HG02642 (cell line): ENCODE results near the gene ALS2.
A peak's percentile ranks its signal among the peaks of the same experiment; 100 is the strongest.
"Not testable (repeated sequence)": the region's sequence is repeated elsewhere in the genome, so short reads cannot be mapped to it uniquely, and the experiment has no call there.

ENCODE experiments used
- ATAC-seq: cut with Tn5 transposase; IDR thresholded peaks from one replicate; pipeline ENCODE4 v1.9.1; 2021; ENCODE audit warnings: mild to moderate bottlenecking; ENCODE audit not compliant: unreplicated experiment, poor library complexity

ALS2 gene

DNA sequence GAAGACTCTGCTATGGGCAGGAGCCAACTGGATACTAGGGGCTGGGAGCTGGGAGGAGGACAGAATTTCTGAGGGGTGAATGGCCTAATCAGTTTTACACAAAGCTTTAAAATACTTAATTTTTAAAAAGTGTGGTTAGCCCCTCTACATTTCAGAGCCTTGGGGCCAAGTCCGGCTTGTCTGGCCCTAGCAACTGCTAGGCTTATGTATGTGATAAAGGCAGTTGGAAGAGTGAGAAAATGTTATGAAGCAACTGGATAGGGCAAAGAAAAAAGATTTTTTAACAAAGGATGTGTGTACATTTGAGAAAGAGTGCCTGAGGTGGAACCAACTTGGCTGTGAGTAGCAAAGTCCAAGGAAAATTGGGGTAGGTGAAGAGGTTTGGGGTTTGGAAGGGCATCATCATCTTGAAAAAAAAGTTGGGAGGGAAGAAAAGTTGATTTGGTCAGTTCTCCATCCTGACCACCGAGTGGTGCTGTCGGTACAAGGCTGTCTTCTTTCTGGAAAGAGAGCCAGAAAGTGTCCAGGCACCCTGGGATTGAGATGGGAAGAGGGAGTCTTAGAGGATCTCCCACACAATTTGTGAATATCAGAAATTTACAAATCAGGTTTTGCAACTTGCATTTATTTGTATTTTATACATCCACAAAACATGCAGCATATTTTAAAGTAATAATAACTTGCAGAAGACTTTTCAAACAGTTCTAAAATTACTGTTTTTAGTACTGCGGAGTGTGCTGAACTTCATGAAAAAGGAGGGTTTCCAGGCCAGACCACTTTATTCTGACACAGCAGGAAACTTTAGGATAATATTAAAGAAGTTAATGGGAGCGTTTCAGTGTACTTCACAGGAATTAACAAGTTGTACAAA lies 15.1 kb upstream of the ALS2 start:
- no peak for ATAC-seq

DNA sequence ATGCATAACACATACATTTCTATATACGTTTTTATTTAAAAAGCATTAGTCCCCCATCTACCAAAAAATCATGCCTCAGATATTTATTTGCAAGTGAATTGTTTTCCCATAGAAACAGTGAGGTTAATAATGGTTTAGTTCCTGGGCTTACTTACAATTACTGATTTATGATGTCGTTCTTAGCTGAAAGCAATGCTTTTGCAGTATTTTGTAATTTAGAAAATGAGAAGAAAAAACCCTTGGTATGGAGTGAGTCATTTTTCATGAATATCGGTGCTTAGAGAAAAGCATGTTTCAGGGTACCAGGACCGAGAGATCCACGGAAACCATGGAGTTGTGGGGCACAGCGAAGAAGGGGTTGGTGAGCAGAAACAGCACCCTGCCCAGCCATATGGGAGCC lies 13.6 kb upstream of the ALS2 start:
- ATAC-seq: no peak

DNA sequence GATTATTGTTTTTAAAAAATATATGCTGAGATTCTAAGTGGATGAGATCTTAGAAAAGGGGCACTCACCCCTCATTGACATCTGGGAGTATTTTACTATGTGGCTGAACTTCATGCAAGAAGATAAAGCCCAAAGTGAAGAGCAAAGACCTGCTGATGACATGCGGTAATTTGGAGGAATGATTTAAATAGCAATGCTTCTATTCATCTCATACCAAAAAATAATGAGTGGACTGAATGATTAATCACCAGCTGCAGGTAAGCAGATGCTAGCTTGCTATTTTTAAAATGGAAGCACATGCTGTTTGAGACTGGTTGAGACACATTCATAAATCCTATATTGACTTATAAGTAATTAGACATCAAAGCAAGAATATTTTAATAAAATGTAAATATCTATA lies 12.9 kb upstream of the ALS2 start:
- no peak for ATAC-seq

DNA sequence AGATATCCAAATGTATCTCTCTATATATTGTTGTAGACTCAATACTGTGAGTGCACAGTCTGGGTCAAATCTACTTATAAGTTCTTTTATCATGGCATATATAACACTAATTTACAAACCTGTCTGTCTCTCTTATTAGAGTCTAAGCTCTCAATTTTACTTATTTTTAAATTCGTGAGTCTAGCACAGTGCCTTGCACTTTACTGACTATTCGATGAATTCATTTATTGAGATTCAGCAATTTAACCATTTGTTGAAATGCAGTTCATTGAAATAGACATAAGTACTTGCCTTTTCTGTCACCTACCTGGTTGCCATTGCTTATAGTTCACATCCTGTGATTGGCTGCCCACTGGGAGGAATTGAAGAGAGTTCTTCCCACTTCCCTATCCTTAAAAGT lies 10.3 kb upstream of the ALS2 start:
- no peak for ATAC-seq

DNA sequence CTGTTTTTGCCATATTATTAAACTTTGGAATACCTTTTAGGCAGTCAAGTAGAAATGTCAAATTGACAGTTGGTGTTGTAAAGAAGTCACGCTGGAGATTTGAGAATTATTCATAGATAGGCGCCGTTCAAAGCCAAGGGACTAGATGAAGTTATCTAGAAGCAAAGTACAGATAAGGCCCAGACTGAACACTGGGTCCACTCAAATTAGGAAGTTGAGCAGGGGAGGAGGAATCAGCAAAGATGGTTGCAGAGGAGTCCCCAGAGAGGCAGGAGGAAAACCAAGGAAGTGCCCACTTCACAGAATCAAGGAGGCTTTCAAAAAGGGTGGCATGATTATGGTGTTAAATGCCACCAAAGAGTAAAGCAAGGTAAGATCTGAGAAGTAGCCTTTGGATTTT lies 9.6 kb upstream of the ALS2 start:
- ATAC-seq: no peak

DNA sequence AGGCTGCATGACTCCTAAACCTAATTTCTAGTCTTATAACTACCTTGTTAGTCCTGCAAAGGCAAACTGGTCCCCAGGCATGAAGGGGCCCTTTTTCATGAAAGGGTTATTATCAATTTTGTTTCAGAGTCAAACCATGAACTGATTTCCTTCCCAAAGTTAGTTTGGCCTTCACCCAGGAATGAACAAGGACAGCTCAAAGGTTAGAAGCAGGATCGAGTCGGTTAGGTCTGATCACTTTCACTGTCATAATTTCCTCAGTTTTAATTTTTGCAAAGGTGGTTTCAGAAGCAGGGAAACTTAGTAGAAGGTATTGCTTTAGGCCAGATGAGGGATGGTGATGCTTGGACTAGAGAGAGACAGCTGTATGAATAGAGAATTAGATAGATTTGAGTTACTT lies 8.7 kb upstream of the ALS2 start:
- ATAC-seq: no peak

DNA sequence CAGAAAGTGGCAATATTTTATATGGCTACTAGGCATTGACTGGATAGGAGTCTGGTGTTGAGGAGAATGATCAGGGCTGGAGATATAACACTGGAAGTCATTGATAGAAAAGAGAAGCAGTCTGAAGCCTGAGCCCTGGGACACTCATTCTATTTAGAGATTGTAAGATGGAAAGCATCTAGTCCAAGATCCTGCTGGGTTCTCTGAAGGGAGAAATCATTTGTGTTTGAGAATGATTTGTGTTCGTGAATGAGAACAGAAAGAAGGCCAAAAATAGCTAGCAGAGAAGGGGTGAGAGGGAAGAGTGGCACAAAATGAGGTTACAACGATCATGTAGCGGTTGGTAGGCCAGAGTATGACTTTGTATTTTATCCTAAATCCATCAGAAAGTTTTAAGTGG lies 7.6 kb upstream of the ALS2 start:
- ATAC-seq: no peak

DNA sequence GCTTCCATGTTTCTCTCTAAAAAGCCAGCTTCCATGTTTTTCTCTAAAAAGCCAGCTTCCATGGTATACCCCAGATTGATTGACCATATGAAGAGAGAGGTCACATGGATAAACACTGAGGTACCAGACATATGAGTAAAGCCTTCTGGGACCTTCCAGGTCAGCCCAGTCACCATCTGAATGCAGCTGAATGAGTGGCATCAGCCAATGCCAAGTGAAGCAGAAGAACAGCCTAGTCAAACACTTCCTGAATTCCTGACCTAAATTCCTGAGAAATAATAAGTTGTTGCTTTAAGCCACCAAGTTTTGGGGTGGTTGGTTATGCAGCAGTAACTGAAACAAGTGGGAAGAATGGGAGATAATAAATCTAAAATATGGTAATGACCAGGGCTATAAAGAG lies 5.7 kb upstream of the ALS2 start:
- ATAC-seq: no peak

DNA sequence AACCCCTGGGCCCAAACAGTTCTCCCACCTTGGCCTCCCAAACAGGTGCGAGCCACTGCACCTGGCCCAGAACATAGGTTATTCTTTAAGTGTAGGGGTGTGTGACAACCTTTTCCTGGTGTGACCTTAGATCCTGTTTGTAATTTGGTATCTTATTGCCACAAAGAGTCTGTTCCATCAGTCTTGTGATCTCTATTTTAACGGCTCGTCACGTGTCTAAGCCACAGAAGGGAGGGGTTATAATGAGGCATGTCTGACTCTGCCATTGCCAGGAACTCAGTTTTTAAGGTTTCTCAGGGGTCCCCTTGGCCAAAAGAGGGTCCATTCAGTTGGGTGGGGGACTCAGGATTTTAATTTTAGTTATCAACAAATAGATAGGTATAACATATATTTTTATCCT lies 4.4 kb upstream of the ALS2 start:
- no peak for ATAC-seq

DNA sequence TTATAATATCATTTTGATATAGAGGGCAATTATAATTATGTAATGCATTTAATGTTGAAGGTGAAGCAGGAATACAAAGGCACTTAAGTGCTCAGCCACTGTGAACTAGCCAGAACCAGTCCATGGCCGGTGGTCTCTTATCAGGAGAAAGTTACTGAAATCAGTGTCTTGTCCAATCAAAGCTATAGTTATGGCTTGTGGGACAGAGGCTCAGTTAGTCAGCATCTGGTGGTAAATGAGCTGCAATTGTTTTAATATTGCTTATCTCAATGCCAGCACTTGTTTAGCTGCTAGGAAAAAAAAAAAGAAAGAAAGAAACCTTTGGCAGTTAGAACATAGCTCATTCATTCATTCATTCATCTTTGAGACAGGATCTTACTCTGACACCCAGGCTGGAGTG lies 3.8 kb upstream of the ALS2 start:
- no peak for ATAC-seq

DNA sequence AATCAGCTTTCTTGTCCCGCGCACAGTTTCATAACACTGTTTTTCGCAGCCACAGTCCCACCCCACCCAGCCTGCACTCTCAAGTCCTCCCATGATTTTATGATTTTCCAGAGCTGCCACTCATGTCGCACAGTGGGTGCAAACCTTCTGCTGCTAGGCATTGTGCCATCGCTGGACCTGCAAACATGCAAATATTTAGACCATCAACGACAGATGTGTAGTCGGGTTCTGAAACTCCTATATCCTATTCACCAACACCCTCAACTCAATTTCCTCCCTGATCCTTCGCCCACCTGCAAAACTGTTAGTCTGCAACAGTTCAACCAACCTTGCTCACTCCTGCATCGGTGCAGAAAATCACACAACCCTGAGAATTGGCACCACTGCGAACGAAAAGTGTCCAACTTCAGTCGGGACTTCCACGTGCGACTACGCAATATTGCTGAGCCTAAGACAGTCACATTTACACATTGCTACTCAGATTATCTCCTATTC lies 871 bp upstream of the ALS2 start:
- no peak for ATAC-seq

DNA sequence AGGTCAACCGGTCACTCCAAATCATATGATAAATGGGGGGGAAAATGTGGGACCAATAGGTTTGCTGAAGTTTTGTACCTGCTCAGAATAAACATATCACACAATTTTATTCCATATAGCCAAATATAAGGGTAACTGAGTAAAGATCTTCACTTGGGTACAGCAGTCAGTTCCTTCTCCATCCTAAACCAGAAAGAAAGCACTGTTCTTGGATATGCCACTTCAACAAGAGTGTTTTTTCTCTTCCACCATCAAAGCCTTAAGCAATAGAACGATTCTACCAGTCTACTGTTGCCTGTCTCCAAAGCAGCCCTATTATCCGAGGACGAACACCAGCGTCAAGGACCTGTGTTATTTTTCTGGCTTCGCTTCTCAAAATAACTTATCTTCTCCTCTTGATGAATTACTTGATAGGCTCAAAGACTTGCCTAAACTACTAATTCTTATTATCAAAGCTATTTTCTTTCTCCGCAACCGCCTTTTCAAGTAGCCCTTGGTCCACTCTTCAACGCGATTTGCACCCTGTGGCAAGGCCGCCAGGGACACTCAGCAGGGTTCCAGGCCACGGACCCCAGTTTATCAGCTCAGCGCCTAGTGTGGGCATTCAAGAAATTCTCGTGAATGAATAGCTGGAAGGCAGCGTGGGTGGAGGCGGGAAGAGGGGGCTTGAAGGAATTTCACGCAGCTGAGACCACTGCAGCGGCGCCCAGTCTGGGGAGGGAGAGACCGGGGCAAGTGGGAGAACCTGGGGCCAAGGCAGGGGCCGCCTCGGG lies 646 bp downstream of the ALS2 start:
- ATAC-seq: peak; percentile 8

DNA sequence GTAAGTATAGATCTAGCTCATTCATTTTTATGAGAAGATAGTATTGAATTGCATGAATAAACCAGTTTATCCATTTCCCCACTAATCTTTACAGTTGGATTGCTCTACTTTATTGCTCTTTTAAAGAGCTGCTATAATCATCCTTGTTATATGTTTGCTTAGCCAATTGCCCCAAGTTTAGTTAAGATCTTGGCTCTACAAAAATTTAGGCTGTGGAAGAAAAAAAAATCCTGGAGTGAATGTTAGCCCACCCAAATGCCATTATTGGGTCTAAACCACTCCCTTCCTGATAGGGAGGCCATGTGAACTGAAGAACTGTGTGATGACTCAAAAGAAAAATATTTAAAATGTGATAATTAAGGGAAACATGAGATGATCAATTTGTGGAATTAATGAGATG lies 2.9 kb downstream of the ALS2 start:
- no peak for ATAC-seq

DNA sequence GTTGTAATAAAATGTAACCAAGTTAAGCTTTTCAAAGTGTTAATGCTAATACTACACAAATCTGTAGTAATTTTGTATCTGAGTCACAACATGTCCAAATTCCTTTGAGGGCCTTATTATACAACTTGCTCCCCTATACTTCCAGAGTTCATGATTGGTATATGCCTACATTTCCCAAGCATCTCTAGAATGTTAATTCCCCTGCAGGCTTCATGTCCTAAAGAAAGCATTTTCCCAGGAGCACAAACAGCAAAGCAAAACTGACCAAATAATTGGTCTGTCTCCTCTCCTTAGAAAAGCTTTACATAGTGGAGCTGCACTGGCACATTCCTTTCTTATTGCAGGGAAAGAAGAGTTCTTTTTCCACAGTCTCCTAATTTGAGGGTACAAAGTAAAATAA lies 3.7 kb downstream of the ALS2 start:
- ATAC-seq: no peak

DNA sequence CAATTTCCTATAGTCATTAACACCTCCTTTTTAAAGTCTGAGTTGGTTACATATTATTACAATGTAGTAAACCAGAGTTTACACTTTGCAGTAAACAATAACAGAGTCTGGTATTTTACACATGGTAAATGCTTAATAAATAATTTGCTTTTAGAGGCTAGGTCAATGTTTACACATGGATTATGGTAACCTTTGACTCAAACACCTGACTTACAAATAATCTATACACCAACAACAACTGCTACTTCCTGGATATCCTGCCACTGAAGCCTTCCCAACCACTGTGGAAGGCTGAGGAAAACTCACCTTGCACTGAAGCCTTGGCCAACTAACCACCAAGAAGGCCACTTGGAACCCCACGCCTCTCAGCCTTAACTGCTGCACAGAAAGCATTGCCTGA lies 5.4 kb downstream of the ALS2 start:
- no peak for ATAC-seq

DNA sequence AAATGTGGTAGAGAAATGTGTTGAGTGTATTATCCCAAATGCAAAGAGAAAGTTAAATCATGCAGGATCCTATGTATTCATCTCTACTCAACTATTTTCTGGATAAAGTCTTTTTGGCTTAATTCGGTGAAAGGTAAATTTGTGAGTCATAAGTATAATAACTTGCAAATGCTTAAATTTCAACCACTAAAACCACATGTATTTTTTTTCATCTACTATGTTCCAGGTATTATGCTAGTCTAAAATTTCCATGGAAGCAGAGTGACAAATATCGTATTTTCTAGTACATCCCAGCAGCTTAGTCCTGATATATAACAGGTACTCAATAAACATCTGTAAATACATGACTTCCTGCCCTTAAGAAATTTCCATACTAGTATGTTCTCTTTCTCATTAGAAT lies 6.2 kb downstream of the ALS2 start:
- no peak for ATAC-seq

DNA sequence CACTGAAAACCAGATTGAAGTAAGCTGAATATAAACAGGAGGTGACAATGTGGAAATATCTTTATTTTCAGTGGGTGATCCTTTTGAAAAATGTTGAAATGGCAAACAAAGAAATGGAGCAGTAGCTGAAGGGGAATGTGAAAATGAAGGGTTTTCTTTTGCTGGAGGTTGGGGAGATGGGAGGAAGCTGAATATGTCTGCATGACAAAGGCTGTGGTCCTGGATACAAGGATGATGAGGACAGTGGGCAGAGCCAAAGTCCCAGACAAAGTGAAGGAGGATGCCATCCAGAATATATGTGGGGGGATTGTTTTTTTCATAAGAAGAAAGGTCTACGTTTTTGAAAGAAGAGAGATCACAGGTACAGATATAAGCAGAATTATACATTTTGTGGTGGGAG lies 6.7 kb downstream of the ALS2 start:
- no peak for ATAC-seq

DNA sequence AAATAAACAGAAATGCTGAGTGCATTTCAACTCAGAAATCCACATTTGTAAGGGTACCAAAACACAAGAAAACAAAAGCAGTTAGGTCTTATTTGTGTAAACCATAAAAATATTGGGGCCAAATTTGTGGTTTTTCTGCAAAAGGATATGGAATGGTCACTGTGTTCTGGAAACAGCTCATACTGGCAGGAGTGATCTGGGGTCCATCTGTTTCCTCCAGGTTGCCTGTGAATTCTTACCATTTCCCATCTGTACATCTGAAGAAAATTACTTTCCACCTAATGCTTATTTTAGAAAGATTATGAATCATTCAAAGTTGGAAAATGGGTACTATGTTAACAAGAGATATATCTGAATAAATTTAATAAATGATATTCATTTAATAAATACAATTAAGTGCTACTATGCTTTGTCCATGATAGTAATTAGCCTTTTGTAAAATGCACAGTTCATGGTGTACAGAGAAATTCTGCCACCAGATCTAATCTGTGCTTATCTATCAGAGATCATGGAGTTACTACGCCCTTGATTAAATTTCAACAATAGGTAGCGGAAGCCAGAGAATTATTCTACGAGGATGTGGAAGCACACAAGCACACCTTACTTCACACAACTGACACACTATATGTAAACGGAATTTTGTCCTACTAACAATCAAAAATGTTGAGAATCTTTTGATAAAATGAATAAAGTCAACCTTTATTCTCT lies 10.9 kb downstream of the ALS2 start:
- ATAC-seq: no peak

DNA sequence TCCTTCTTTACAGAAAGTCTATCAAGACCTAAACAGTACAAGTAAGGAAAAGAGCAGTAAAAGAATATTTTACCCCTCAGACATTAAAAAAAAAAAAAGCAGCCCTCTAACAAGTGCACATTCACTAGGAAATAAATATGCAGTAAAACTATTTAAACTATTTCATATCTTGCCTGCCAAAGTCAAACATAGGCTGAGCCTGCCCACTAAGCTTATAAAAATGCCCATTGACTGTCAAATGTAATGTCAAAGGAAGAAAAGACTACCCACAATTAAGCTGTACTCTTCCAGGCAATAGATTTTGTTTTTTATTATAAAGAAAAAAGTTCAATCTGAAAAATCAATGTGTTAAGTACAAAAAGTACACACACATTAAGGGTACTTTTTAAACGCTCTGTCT lies 11.8 kb downstream of the ALS2 start:
- ATAC-seq: no peak

DNA sequence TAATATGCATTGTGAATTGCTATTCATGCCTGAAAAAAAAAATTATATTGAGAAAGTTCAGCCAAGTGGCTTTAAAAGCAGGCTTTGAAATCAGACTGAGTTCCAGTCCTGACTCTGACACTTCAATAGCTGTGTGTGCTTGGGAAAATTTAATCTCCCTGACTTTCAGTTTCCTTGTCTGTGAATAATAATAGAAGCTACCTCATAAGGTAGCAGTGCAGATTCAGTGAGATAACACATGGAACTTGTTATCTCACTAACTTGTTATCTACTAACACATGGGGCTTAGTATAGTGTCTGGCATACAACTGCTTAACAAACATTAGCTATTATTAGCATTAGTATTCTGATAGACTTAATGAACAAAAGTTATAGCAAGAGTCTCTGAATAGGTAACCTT lies 14.9 kb downstream of the ALS2 start:
- no peak for ATAC-seq

DNA sequence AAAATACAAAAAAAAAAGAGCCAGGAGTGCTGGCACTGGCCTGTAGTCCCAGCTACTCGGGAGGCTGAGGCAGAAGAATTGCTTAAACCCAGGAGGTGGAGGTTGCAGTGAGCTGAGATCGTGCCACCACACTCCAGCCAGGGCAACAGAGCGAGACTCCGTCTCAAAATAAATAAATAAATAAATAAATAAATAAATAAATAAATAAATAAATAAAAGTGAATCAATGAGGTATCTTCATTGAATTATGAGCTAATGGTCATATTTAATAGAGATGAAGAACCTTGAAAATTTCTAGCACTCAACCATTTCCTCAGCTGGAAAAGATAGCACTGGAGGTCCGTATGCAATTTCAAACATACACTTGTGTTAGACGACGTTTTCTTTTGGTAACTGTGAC lies 16.3 kb downstream of the ALS2 start:
- ATAC-seq: not testable (repeated sequence)
